Ishikawa (cell line): ENCODE results near the gene AP3S2.

ENCODE experiments used
- CEBPB ChIP-seq: IDR thresholded peaks from 2 replicates; pipeline ENCODE4 v1.6.1; 2012
- CREB1 ChIP-seq: IDR thresholded peaks from 2 replicates; pipeline ENCODE4 v1.6.1; 2012; ENCODE audit warnings: low read depth
- EGR1 ChIP-seq: IDR thresholded peaks from 2 replicates; pipeline ENCODE4 v1.6.1; 2012
- EP300 ChIP-seq: IDR thresholded peaks from 2 replicates; pipeline ENCODE4 v1.6.1; 2012; ENCODE audit warnings: borderline replicate concordance
- FOXM1 ChIP-seq: IDR thresholded peaks from 2 replicates; pipeline ENCODE4 v1.6.1; 2012; ENCODE audit warnings: low read depth, borderline replicate concordance
- MAX ChIP-seq: IDR thresholded peaks from 2 replicates; pipeline ENCODE4 v1.6.1; 2012
- NFIC ChIP-seq: IDR thresholded peaks from 2 replicates; pipeline ENCODE4 v1.6.1; 2012
- RAD21 ChIP-seq: IDR thresholded peaks from 2 replicates; pipeline ENCODE4 v1.6.1; 2012; ENCODE audit warnings: low read depth
- REST ChIP-seq: IDR thresholded peaks from 2 replicates; pipeline ENCODE4 v1.6.1; 2012; ENCODE audit warnings: low read depth, mild to moderate bottlenecking
- TAF1 ChIP-seq: IDR thresholded peaks from 2 replicates; pipeline ENCODE4 v1.6.1; 2012; ENCODE audit warnings: low read depth, mild to moderate bottlenecking
- TCF12 ChIP-seq: IDR thresholded peaks from 2 replicates; pipeline ENCODE4 v1.6.1; 2012; ENCODE audit warnings: low read depth
- TEAD4 ChIP-seq: IDR thresholded peaks from 2 replicates; pipeline ENCODE4 v1.6.1; 2012
- USF1 ChIP-seq: IDR thresholded peaks from 2 replicates; pipeline ENCODE4 v1.6.1; 2012
- YY1 ChIP-seq: IDR thresholded peaks from 2 replicates; pipeline ENCODE4 v1.6.1; 2012; ENCODE audit warnings: low read depth
- ZBTB7A ChIP-seq: IDR thresholded peaks from 2 replicates; pipeline ENCODE4 v1.6.1; 2012; ENCODE audit warnings: low read depth

AP3S2 gene

GRCh38 chr15:89899951-89900567 is 6.3 kb upstream of the AP3S2 start:
- TF ChIP-seq USF1 (no peak), FOXM1 (no peak), TCF12 (no peak), REST (no peak), RAD21 (no peak), TAF1 (no peak), EGR1 (no peak), CREB1 (no peak), EP300 (no peak), NFIC (no peak), MAX (no peak), ZBTB7A (no peak), CEBPB (no peak), TEAD4 (no peak), YY1 (no peak)

GRCh38 chr15:89899295-89899945 is 5.6 kb upstream of the AP3S2 start:
- TF ChIP-seq USF1 = no peak
- TF ChIP-seq MAX = no peak

- peak; percentile 73 for TF ChIP-seq RAD21
- no peak for TF ChIP-seq REST
Observed at GRCh38 chr15:89898614-89899294, 5.0 kb upstream of the AP3S2 start.

- TF ChIP-seq CEBPB (no peak), CREB1 (no peak)
Observed at GRCh38 chr15:89898146-89898545, 4.4 kb upstream of the AP3S2 start.

- no peak for TF ChIP-seq CEBPB
- TF ChIP-seq RAD21 = no peak
Observed at GRCh38 chr15:89893027-89893426, 767 bp downstream of the AP3S2 start.

GRCh38 chr15:89888214-89888804 is 5.5 kb downstream of the AP3S2 start:
- no peak for TF ChIP-seq MAX
- TF ChIP-seq RAD21 = peak; percentile 32

- TF ChIP-seq FOXM1 (no peak), EP300 (no peak), TCF12 (no peak), EGR1 (no peak), REST (no peak), CEBPB (no peak), TAF1 (no peak), RAD21 (no peak), TEAD4 (no peak), NFIC (no peak), USF1 (no peak), YY1 (no peak), ZBTB7A (no peak), MAX (no peak), CREB1 (no peak)
Observed at GRCh38 chr15:89885611-89886010, 8.2 kb downstream of the AP3S2 start.
